Coronary artery (tissue), 2 donors: ENCODE data around the gene SPSB2.

Experiments used
- DNase-seq: peaks from one replicate; pipeline ENCODE4 v3.0.0-alpha.2; 2017; ENCODE audit warnings: low spot score
- H3K27ac ChIP-seq, 2 donors: fragments of 200-600 bp; sonication (generic); one replicate each; pipeline ENCODE4 v1.5.1; 2016 to 2019
- H3K4me3 ChIP-seq: fragments of 200-600 bp; sonication (generic); 2 replicates; pipeline ENCODE4 v1.5.1; 2016; ENCODE audit warnings: mild to moderate bottlenecking, moderate library complexity
- TF ChIP-seq, protein P1 (sequence below): fragments of 200-600 bp; sonication (generic); IDR thresholded peaks from one replicate; pipeline ENCODE4 v1.5.1; 2019; ENCODE audit warnings: antibody characterized with exemption

Gene SPSB2

DNA sequence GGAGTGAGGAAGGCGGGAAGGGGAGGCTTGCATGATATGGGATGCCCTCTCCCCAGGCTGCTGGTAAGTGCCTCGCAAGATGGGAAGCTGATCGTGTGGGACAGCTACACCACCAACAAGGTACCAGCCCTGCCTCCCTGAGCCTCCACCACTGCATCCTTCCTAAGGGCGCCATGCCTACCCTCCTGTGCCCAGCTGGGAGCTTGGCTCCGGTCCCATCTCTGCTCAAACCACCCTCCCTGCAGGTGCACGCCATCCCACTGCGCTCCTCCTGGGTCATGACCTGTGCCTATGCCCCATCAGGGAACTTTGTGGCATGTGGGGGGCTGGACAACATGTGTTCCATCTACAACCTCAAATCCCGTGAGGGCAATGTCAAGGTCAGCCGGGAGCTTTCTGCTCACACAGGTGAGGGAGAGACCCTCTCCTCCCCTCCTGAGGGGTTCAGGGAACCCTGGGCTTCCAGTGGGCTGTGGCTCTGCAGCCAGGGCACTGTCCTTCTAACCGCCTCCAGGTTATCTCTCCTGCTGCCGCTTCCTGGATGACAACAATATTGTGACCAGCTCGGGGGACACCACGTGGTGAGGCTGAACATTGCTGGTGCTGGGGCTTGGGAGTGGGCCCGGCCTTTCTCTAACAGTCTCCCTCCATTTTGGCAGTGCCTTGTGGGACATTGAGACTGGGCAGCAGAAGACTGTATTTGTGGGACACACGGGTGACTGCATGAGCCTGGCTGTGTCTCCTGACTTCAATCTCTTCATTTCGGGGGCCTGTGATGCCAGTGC lies 29.8 kb downstream of the SPSB2 start:
- Histone ChIP-seq H3K4me3 (no peak overlapping the region), H3K27ac (no peak overlapping the region)
- TF ChIP-seq, protein P1, sequence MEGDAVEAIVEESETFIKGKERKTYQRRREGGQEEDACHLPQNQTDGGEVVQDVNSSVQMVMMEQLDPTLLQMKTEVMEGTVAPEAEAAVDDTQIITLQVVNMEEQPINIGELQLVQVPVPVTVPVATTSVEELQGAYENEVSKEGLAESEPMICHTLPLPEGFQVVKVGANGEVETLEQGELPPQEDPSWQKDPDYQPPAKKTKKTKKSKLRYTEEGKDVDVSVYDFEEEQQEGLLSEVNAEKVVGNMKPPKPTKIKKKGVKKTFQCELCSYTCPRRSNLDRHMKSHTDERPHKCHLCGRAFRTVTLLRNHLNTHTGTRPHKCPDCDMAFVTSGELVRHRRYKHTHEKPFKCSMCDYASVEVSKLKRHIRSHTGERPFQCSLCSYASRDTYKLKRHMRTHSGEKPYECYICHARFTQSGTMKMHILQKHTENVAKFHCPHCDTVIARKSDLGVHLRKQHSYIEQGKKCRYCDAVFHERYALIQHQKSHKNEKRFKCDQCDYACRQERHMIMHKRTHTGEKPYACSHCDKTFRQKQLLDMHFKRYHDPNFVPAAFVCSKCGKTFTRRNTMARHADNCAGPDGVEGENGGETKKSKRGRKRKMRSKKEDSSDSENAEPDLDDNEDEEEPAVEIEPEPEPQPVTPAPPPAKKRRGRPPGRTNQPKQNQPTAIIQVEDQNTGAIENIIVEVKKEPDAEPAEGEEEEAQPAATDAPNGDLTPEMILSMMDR = no peak
- no peak for DNase-seq

DNA sequence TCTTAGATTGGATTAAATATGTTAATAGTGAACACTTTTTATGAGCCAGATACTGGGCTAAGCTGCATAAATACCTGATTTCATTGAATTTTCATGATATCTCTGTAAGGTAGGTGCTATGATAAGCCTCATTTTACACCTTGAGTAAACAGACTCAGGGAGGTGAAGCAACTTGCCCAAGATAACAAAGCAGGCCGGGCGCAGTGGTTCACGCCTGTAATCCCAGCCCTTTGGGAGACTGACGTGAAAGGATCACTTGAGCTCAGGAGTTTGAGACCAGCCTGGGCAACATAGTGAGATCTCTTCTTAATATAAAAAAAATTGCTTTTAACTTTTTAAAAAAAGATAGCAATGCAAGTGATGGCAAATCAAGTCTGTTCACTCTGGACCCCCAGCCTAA lies 31.0 kb downstream of the SPSB2 start:
- Histone ChIP-seq H3K27ac (no peak overlapping the region), H3K4me3 (no peak overlapping the region)
- no peak for DNase-seq
- TF ChIP-seq, protein P1 = no peak

DNA sequence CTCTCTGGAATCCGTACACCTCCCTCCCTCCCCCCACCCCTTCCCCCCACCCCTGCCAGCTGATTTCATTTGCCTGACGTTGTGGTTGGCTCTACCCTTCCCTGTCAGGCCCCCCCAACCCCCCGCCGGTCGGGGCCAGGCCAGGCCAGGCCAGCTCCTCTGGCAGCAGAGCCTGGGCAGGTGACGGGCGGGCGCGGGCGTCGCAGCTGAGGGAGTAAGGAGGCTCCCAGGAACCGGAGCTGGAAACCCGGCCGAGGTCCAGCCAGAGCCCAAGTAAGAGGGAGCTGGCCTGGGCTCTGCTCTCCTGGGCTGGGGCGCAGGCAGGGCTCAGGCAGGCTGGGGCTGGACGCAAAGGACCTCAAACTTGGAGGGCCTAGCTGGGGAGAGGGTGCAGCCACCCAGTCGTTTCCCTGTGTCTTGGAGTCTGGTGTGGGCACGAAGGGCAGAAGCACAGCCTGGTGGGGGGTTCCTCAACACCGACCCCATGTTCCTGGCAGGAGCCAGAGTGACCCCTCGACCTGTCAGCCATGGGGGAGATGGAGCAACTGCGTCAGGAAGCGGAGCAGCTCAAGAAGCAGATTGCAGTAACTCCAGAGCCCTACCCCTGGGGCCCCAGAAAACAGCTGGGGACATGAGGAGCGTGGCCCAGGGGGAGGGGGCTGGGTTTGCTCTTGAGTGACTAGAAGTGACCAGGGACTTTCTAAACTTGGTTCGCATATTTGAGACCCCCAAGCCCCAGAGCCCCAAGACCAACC lies 32.2 kb downstream of the SPSB2 start, which contains the start of gene GNB3:
GNB3 (plus strand) TSS at position 165 of the 755 bp plus-strand sequence; CDS start at position 528, 363 bp downstream.
- Histone ChIP-seq H3K4me3 (no peak within 1 kb of the TSS), H3K27ac (no peak within 1 kb of the TSS)
- DNase-seq = no peak

DNA sequence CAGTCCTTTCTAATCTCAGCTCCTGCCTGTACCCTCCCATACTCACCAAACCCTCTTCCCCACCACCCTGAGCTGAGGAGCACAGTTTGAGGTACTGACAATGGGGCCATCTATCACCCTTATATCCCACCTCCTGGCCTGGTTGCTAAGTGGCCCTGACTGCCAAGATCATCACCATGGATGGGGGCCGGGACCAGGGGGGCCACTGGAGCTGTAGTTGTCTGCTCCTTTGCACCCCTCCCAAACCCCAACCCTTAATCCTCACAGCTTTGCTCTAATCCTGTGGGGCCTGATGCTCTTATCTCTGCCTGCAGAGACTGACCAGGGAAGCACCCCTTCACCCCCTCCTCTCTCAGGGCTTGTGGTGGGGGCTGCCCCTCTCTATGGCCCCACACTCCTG lies 32.8 kb downstream of the SPSB2 start:
- TF ChIP-seq, protein P1 = no peak
- H3K27ac ChIP-seq = no peak overlapping the region
- DNase-seq = no peak

More for the DNA sequence above, 32.2 kb downstream of the SPSB2 start, which contains the start of gene GNB3:
- TF ChIP-seq, protein P1 = no peak

DNA sequence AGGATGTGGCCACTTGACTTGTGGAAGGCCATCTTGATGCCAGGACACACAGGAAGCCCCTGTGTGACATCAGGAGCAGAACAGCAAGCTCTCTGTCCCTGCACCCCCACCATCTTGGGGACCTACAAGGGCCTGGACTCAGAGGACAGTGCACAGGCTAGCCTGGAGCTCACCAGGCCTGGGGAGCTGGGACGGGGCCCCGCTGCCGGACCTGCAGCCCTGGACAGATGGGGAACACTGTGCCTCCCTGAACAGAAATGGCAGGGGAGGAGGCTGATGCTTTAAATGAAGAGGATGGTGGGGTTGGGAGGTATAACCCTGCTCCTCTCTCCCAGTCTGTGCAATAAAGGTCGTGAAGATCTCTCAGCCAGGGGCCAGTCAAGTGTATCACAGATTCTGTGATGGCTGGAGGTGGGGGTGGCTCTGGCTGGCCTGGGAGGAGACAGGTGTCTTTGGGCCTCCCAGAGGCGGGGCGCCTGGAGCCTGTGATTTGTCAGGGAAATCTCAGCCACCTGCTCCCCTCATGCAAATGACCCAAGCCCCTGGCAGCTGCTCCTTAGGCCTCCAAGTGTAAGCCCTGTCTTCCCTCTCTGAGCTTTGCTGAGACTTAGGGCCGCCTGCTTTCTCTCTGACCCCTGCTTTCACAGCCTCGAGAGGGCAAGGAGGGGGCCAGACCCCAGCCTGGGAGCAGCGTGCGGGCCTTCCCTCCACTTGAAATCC lies 33.5 kb downstream of the SPSB2 start:
- Histone ChIP-seq H3K27ac (no peak overlapping the region), H3K4me3 (no peak overlapping the region)
- TF ChIP-seq, protein P1 = no peak
- DNase-seq = no peak

More for the DNA sequence above, 32.8 kb downstream of the SPSB2 start:
- no peak overlapping the region for H3K4me3 ChIP-seq

DNA sequence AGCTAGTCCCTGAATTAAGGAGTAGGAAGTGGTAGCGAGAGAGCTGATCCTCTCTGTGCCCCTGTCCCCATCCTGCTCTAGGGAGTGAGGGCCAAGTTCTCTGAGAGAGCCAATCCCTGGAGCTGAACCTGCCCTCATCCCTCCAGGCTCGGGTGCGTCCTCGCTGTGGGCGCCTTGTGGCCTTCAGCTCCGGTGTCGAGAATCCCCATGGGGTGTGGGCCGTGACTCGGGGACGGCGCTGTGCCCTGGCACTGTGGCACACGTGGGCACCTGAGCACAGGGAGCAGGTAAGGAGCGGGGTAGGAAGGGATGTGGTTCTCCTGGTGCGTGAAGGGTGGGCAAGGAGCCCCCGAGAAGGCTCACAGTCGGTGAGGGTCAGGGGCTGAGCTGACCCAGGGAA lies 34.2 kb downstream of the SPSB2 start:
- Histone ChIP-seq H3K27ac (no peak overlapping the region), H3K4me3 (no peak overlapping the region)
- TF ChIP-seq, protein P1 = no peak
- DNase-seq = no peak
